Stimulated activated effector memory CD8-positive, alpha-beta T cell treated with anti-CD3 and anti-CD28 coated beads, Interleukin-12 subunit alpha, Interleukin-12 subunit beta, amount 100 ng/mL, for 72 hours (primary cell): Measurements from ENCODE around the gene PCSK4.

ENCODE experiments used
- ATAC-seq: fragments of 150-1000 bp; cut with Tn5 transposase; 2 replicates; pipeline ENCODE4 v1.10.0; 2021
- DNase-seq, 2 donors: peaks; one replicate each; pipeline ENCODE4 v3.0.0; 2021 to 2022; ENCODE audit warnings: low spot score in 2 of 2
- H3K27ac Mint-ChIP-seq: one replicate; pipeline ENCODE4 v1.8.0; 2022; ENCODE audit warnings: mild to moderate bottlenecking, mixed read lengths
- H3K36me3 Mint-ChIP-seq: one replicate; pipeline ENCODE4 v1.8.0; 2022; ENCODE audit warnings: mild to moderate bottlenecking, mixed read lengths
- H3K4me1 Mint-ChIP-seq: one replicate; pipeline ENCODE4 v1.8.0; 2022; ENCODE audit warnings: mixed read lengths
- H3K4me3 Mint-ChIP-seq: one replicate; pipeline ENCODE4 v1.8.0; 2022; ENCODE audit warnings: mild to moderate bottlenecking, mixed read lengths
- H3K9me3 Mint-ChIP-seq: one replicate; pipeline ENCODE4 v1.8.0; 2022; ENCODE audit warnings: mixed read lengths

Gene PCSK4

GRCh38 chr19:1465191-1466016, 24.7 kb downstream of the PCSK4 start:
- ATAC-seq (peak; percentile 52), DNase-seq (no peak)
- H3K4me1 Mint-ChIP-seq = peaks cover 5% of the 10 kb centered on the region
- H3K36me3 Mint-ChIP-seq = no peaks in the 10 kb centered on the region
- H3K4me3 Mint-ChIP-seq = no peak overlapping the region
- H3K27ac Mint-ChIP-seq = no peak overlapping the region
- H3K9me3 Mint-ChIP-seq = no peaks in the 10 kb centered on the region

- no peak overlapping the region for H3K4me3 Mint-ChIP-seq
Observed at GRCh38 chr19:1461862-1462261, 28.3 kb downstream of the PCSK4 start.

GRCh38 chr19:1460033-1460995, 29.8 kb downstream of the PCSK4 start:
- Mint-ChIP-seq H3K4me3 (no peak overlapping the region), H3K9me3 (no peaks in the 10 kb centered on the region), H3K36me3 (peaks cover 4% of the 10 kb centered on the region), H3K27ac (no peak overlapping the region), H3K4me1 (peaks cover 6% of the 10 kb centered on the region)
- DNase-seq (no peak), ATAC-seq (no peak)

More at GRCh38 chr19:1461862-1462261, 28.3 kb downstream of the PCSK4 start:
- Mint-ChIP-seq H3K9me3 (no peaks in the 10 kb centered on the region), H3K27ac (no peak overlapping the region), H3K36me3 (no peaks in the 10 kb centered on the region), H3K4me1 (no peaks in the 10 kb centered on the region)
- DNase-seq (no peak), ATAC-seq (no peak)

GRCh38 chr19:1459479-1459878, 30.7 kb downstream of the PCSK4 start:
- H3K9me3 Mint-ChIP-seq = no peaks in the 10 kb centered on the region
- no peak overlapping the region for H3K4me3 Mint-ChIP-seq
- no peak overlapping the region for H3K27ac Mint-ChIP-seq
- peaks cover 4% of the 10 kb centered on the region for H3K36me3 Mint-ChIP-seq
- peaks cover 11% of the 10 kb centered on the region for H3K4me1 Mint-ChIP-seq
- DNase-seq (no peak), ATAC-seq (no peak)

GRCh38 chr19:1457892-1458291, 32.3 kb downstream of the PCSK4 start:
- Mint-ChIP-seq H3K4me1 (peaks cover 11% of the 10 kb centered on the region), H3K9me3 (no peaks in the 10 kb centered on the region), H3K4me3 (no peak overlapping the region), H3K27ac (no peak overlapping the region), H3K36me3 (peaks cover 4% of the 10 kb centered on the region)
- no peak for ATAC-seq
- no peak for DNase-seq

- Mint-ChIP-seq H3K27ac (no peak overlapping the region), H3K4me3 (no peak overlapping the region), H3K4me1 (peaks cover 11% of the 10 kb centered on the region), H3K36me3 (peaks cover 4% of the 10 kb centered on the region), H3K9me3 (no peaks in the 10 kb centered on the region)
- DNase-seq (no peak), ATAC-seq (no peak)
Observed at GRCh38 chr19:1457031-1457739, 33.0 kb downstream of the PCSK4 start.

GRCh38 chr19:1456121-1456900, 33.8 kb downstream of the PCSK4 start:
- H3K4me1 Mint-ChIP-seq = peaks cover 11% of the 10 kb centered on the region
- DNase-seq = no peak
- no peak for ATAC-seq
- no peaks in the 10 kb centered on the region for H3K9me3 Mint-ChIP-seq
- H3K27ac Mint-ChIP-seq = peak overlapping the region; percentile 73
- H3K36me3 Mint-ChIP-seq = peaks cover 4% of the 10 kb centered on the region
- no peak overlapping the region for H3K4me3 Mint-ChIP-seq

- H3K36me3 Mint-ChIP-seq = peaks cover 4% of the 10 kb centered on the region
- DNase-seq (peak in 1 of 2 donors; percentile 83), ATAC-seq (peak; percentile 67)
- H3K27ac Mint-ChIP-seq = peak overlapping the region; percentile 73
- peaks cover 17% of the 10 kb centered on the region for H3K4me1 Mint-ChIP-seq
- H3K4me3 Mint-ChIP-seq = peak overlapping the region; percentile 30
- no peaks in the 10 kb centered on the region for H3K9me3 Mint-ChIP-seq
Observed at GRCh38 chr19:1455336-1456120, 34.6 kb downstream of the PCSK4 start.

- no peak overlapping the region for H3K27ac Mint-ChIP-seq
- H3K9me3 Mint-ChIP-seq = no peaks in the 10 kb centered on the region
- peaks cover 4% of the 10 kb centered on the region for H3K36me3 Mint-ChIP-seq
- H3K4me1 Mint-ChIP-seq = peaks cover 20% of the 10 kb centered on the region
- H3K4me3 Mint-ChIP-seq = no peak overlapping the region
- DNase-seq (no peak), ATAC-seq (no peak)
Observed at GRCh38 chr19:1455002-1455335, 35.2 kb downstream of the PCSK4 start.

GRCh38 chr19:1453525-1454364, 36.4 kb downstream of the PCSK4 start:
- Mint-ChIP-seq H3K4me3 (no peak overlapping the region), H3K27ac (no peak overlapping the region), H3K9me3 (no peaks in the 10 kb centered on the region)

GRCh38 chr19:1452802-1453524, 37.2 kb downstream of the PCSK4 start:
- Mint-ChIP-seq H3K36me3 (peaks cover 4% of the 10 kb centered on the region), H3K4me1 (peaks cover 28% of the 10 kb centered on the region), H3K27ac (no peak overlapping the region), H3K4me3 (no peak overlapping the region), H3K9me3 (no peaks in the 10 kb centered on the region)
- no peak for DNase-seq
- ATAC-seq = no peak

More at GRCh38 chr19:1453525-1454364, 36.4 kb downstream of the PCSK4 start:
- DNase-seq (no peak), ATAC-seq (no peak)
- Mint-ChIP-seq H3K36me3 (peaks cover 4% of the 10 kb centered on the region), H3K4me1 (peaks cover 28% of the 10 kb centered on the region)

- no peaks in the 10 kb centered on the region for H3K9me3 Mint-ChIP-seq
- DNase-seq (no peak), ATAC-seq (no peak)
- H3K27ac Mint-ChIP-seq = no peak overlapping the region
- H3K4me1 Mint-ChIP-seq = peaks cover 28% of the 10 kb centered on the region
- H3K36me3 Mint-ChIP-seq = peaks cover 4% of the 10 kb centered on the region
- H3K4me3 Mint-ChIP-seq = no peak overlapping the region
Observed at GRCh38 chr19:1451916-1452801, 38.0 kb downstream of the PCSK4 start.
